Liver (tissue), 3 donors: ENCODE results near the gene CLIP2.

Experiments
- ATF3 ChIP-seq: IDR thresholded peaks from 2 replicates; pipeline ENCODE4 v1.6.1; 2016; ENCODE audit warnings: antibody characterized with exemption
- CTCF ChIP-seq: fragments of 150-350 bp; IDR thresholded peaks from 2 replicates; pipeline ENCODE4 v1.5.1; 2017; ENCODE audit warnings: improper control_type of control experiment, low read depth, low read length; ENCODE audit not compliant: missing input control
- EGR1 ChIP-seq, 2 donors: IDR thresholded peaks; 2 replicates each; pipeline ENCODE4 v1.6.1; 2016 to 2018; ENCODE audit warnings: antibody characterized with exemption in 2 of 2, low read depth in 2 of 2
- RAD21 ChIP-seq, 2 donors: IDR thresholded peaks; 2 replicates each; pipeline ENCODE4 v1.6.1; 2016; ENCODE audit warnings: antibody characterized with exemption in 2 of 2, mild to moderate bottlenecking in 2 of 2
- RXRA ChIP-seq, 2 donors: IDR thresholded peaks; 2 replicates each; pipeline ENCODE4 v1.6.1; 2017 to 2018; ENCODE audit warnings: antibody characterized with exemption in 2 of 2, mild to moderate bottlenecking in 1 of 2
- SP1 ChIP-seq: IDR thresholded peaks from 2 replicates; pipeline ENCODE4 v1.6.1; 2018; ENCODE audit warnings: antibody characterized with exemption, mild to moderate bottlenecking
- YY1 ChIP-seq: IDR thresholded peaks from 2 replicates; pipeline ENCODE4 v1.6.1; 2016; ENCODE audit warnings: antibody characterized with exemption, mild to moderate bottlenecking
- donor health status: healthy.
- donor health status: healthy.

- TF ChIP-seq CTCF: peak; percentile 12
- no peak for TF ChIP-seq SP1
- peak in 1 of 2 donors; percentile 54 for TF ChIP-seq RAD21 (IDR thresholded peaks at IDR 0.05)
- TF ChIP-seq YY1: no peak
- TF ChIP-seq EGR1 (IDR thresholded peaks at IDR 0.05; ENCODE audit: low read depth in 2 of 2): no peak
- TF ChIP-seq RXRA (IDR thresholded peaks at IDR 0.05): no peak
- TF ChIP-seq ATF3: no peak
Observed at GRCh38 chr7:74275401-74275881, 13.8 kb upstream of the CLIP2 start.
